T-helper 2 cell (primary cell): ENCODE results near the gene TSC22D4.
"Not testable (repeated sequence)": the region's sequence is repeated elsewhere in the genome, so short reads cannot be mapped to it uniquely, and the experiment has no call there.

ENCODE experiments used
- DNase-seq, 5 experiments: peaks; one replicate each; pipeline versions ENCODE4 v3.0.0 to v3.0.0-alpha.2; 2012 to 2022

TSC22D4 gene

DNA sequence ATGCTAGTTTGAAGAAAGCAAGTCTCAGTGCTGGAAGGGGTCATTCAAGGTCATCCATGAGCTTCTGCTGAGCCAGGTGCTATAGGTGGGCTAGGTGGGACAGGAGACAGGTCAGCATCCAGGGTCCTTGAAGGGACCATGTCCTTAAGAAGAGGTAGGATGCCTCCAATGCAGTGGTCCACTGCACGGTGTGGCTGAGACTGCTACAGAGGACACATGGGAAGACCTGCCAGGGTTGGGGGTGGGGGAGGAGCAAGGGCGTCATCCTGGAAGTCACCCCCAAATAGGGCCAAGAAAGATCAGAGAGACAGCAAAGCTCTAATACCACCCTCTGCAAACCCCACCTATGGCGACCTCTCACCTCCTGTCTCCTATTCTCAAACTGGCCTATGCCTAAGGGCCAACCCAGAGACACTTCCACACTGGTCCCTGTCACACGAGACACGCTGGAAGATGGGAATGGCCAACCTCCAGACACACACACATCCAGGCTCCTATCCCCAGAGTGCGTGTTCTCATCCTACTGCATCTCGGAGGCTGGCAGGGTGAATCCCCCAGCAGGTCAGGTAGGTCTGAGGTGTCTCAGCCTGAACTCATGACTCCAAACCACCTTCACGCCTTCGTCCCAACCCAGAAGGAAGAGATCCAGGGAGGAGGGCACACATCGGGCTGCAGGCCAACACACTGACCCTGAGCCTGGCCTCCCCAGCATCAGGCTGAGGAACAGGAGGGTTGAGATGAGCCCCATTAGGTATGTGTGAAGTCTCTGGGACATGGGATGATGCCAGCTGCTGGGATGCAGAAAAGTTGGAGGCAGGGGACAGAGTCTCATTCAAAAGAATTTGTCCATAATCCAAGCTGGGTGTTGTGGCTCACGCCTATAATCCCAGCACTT lies 37.1 kb downstream of the TSC22D4 start:
- no peak for DNase-seq

DNA sequence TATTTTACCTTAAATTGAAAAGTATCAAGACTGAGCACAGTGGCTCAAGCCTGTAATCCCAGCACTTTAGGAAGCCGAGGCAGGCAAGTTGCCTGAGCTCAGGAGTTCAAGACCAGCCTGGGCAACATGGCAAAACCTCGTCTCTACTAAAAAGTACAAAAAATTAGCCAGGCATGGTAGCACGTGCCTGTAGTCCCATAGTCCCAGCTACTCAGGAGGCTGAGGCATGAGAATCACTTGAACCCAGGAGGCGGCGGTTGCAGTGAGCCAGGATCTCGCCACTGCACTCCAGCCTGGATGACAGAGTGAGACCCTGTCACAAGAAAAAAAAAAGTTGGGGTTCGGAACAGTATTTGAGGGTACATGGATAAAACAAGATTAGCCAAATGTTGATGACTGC lies 39.8 kb downstream of the TSC22D4 start:
- not testable (repeated sequence) for DNase-seq

DNA sequence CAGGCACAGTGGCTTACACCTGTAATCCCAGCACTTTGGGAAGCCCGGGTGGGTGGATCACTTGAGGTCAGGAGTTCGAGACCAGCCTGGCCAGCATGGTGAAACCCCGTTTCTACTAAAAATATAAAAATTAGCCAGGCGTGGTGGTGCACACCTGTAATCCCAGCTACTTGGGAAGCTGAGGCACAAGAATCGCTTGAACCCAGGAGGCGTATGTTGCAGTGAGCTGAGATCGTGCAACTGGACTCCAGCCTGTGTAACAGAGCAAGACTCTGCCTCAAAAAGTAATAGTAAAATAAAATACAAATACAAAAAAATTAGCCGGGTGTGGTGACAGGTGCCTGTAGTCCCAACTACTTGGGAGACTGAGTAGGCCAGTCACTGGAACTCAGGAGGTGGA lies 40.3 kb downstream of the TSC22D4 start:
- DNase-seq: not testable (repeated sequence)

DNA sequence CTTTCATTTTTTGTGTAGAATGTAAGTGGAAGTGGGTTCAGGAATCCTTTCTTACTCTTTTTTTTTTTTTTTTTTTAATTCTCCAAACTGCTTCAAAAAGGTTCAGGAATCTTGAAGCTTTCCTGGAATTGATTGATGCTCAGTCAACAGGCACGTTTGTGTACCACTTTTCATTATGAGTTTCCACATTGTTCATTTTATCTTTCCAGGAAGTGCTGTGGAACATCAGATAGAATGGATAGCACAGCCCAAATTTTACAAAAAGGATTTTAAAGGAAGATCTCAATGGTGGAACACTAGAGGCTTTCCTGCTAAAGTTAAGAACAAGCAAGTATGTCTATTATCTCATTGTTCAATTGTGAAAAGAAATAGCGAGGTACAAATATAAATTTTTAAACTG lies 40.8 kb downstream of the TSC22D4 start:
- no peak for DNase-seq

DNA sequence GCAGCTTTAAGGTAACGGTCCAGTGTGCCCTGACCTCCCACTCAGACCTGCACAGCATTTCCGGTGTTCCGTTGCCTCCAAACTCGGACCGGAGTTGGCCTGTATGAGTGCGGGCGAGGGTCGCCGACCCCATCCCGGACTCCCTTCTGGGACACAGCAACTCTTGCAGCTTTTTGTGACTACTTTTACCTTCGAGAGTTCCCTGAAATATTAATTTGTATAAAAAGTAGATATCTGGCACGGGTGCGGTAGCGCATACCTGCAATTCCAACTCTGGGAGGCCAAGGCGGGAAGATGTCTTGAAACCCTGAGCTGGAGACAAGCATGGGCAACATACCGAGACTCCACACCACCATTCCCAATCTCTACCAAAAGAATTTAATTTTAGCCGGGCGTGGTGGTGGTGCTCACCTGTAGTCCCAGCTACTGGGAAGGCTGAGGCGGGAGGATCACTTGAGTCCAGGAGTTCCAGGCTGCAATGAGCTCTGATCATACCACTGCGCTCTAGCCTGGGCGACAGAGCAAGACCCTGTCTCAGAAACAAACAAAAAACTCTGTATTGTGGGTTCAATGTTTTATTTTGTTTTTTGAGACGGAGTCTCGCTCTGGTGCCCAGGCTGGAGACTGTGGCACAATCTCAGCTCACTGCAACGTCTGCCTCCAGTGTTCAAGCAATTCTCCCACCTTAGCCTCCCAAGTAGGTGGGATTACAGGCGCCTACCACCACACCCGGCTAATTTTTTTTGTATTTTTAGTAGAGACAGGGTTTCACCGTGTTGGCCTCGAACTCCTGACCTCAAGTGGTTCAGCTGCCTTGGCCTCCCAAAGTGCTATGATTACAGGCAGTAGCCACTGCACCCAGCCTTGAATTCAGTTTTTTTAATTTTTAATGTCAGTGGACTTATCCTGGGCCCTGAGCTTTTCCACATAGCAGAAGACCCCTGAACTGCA lies 41.6 kb downstream of the TSC22D4 start:
- DNase-seq: no peak

DNA sequence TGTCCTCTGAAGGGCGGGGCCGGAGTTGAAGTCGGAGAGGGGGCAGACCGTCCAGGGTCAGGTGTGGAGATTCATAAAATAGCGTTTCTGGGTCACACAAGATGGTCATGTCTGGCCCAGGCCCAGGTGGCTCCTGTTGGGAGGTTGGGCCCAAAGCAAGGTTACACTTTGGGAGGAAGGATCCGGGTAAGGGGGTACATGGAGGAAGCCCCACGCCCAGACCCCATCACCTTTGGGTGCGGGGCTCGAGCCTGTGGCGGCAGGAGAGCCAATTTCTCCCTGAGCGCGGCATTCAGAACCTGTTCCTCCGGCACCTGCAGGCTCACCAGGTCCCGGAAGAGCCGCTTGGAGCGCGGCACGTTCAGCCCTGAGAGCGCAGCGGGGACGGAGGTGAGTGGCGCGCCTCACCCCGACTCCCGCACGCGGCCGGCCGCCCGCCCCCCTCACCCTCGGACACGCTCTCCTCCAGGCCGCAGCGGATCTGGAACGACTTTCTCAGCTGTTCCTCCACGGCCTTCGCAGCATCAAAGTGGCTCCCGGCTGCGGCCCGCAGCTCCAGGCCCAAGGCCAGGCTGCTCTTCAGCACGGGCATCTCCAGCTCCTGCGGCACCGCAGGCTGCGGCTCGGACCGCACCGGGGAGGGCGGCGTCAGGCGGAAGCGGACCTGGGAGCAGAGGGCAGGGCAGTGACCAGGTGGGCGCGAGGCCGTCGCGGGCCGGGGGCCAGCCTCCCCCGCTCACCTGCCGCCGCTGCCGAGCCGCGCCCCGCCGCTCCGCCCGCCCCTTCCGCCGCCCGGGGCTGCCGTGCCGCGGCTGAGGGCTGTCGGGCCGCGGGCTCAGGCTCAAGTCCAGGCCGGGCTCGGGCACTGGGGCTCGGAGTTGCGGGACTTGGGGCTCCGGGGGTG lies 43.4 kb downstream of the TSC22D4 start:
- DNase-seq: peak in 3 of 5 experiments; percentile 20 to 73 (median 36)

DNA sequence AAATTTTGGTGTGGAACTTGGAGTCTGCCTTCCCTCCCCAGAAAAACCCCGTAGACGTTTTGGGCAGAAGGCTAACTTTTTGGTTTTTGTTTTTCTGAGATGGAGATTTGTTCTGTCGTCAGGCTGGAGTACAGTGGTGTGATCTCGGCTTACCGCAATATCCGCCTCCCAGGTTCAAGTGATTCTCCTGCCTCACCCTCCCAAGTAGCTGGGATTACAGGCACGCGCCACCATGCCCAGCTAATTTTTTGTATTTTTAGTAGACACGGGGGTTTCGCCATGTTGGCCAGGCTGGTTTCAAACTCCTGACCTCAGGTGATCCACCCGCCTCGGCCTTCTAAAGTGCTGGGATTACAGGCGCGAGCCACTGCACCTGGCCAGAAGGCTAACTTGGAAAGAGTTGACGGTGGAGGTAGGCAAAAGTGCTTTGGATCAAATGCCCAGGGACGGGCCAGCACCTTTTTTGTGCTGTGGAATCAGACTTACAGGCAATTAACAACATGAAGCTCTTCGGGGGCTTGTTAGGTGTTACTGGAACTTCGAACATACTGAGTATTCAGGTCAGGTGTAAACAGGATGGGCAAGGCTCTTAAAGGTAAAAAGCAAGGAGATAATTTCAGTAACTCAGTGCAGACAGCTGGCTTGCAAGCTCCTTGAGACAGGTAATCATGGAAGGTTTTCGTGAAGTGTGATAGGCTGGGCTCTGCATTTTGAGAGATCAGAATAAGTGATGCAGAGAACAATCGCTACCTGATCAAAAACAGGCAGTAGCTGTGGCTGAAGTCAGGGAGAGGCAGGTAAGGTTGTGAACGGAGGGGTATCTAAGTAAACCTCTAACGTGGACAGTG lies 44.5 kb downstream of the TSC22D4 start:
- no peak for DNase-seq

DNA sequence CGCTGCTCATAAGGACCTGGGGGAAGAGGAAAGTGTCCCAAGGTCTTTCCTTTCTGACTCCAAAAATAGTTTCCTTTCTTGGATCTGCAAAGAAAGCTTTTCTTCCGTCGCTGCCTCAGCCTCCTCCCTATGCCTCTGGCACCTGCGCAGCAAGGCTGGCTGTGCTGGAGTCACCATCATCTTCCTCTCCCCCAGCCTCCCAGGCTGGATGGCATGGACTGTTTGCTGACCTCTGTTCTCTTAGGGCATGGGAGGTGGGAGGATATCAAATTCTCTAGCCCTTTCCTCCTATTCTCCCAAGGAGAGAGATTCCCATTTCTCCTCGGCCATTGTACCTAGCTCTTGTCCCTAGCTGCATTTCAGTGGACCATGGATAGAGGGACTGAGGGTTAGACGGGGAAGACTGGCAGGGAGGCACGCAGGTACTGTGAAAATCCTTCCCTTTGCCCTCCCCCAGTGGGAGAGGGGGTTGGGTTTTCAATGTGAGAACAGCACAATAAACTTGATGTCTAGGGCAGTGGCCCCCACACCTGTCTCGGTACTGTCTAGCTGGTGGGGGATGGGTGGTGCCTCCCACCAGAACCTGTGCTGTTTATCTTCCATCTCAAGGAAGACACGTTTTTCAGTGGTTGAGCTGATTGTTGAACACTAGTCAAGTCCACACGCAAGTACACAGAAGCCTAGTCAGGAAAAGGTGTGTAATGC lies 45.3 kb downstream of the TSC22D4 start:
- DNase-seq: peak in 1 of 5 experiments; percentile 45

DNA sequence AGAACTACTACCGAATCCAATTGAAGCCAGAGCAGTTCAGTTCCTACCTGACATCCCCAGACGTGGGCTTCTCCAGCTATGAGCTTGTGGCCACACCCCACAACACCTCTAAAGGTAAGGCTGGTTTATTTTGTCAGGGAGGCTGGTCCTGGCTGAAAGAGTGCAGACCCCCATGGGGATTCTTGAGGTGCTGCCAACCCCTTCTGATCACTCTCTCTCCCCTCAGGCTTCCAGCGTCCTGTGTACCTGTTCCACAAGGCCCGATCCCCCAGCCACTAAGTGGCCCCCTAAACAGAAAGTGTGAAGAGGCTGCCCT lies 45.8 kb downstream of the TSC22D4 start:
- DNase-seq: no peak

DNA sequence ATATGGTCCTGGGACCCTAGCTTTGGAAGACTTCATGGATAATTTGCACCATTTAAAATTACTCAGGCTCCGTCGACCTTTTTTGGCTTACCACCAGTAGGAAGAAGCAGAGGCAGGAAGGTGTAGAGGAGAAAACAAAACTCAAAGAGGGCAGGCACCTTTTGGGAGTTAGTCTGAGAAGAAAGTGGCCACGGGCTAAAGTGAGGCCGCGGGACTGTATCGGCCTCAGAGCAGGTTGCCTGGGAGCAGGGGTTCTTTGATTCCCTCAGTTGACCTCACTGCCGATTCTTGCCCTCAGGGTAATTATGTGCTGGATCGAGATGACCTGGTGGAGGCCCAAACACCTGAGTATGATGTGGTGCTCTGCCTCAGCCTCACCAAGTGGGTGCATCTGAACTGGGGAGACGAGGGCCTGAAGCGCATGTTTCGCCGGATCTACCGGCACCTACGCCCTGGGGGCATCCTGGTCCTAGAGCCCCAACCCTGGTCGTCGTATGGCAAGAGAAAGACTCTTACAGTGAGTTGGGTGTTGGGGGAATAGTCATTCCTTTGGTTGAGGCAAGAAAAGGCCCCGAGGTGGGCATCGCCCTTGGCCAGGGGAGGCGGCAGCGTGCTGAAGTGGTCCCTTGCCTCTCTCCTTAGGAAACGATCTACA lies 46.3 kb downstream of the TSC22D4 start:
- DNase-seq: no peak

DNA sequence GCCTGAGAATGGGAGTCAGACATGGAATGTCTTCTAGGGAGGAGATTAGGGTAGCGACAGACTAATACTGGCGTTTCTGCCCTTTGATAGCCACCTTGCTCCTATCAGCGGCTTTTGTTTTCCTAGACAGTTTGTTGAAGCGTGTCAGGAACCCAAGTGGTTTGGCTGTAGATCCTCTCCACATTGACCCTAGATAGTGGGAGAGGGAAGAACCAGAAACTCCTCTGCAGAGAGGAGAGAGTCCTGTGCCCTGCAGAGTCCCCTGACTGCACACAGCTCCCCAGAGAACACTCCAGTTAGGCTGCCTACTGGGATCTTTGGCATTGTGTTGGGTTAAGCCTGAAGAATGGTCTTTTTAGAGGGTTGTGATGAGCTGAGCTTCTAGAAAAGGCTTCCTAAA lies 47.0 kb downstream of the TSC22D4 start:
- DNase-seq: no peak

DNA sequence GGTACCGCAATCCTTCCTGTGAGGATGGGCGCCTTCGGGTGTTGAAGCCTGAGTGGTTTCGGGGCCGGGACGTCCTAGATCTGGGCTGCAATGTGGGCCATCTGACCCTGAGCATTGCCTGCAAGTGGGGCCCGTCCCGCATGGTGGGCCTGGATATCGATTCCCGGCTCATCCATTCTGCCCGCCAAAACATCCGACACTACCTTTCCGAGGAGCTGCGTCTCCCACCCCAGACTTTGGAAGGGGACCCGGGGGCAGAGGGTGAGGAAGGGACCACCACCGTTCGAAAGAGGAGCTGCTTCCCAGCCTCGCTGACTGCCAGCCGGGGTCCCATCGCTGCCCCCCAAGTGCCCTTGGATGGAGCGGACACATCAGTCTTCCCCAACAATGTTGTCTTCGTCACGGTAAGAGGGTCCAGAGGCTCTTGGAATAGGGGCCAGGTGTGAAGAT lies 47.7 kb downstream of the TSC22D4 start:
- DNase-seq: no peak

DNA sequence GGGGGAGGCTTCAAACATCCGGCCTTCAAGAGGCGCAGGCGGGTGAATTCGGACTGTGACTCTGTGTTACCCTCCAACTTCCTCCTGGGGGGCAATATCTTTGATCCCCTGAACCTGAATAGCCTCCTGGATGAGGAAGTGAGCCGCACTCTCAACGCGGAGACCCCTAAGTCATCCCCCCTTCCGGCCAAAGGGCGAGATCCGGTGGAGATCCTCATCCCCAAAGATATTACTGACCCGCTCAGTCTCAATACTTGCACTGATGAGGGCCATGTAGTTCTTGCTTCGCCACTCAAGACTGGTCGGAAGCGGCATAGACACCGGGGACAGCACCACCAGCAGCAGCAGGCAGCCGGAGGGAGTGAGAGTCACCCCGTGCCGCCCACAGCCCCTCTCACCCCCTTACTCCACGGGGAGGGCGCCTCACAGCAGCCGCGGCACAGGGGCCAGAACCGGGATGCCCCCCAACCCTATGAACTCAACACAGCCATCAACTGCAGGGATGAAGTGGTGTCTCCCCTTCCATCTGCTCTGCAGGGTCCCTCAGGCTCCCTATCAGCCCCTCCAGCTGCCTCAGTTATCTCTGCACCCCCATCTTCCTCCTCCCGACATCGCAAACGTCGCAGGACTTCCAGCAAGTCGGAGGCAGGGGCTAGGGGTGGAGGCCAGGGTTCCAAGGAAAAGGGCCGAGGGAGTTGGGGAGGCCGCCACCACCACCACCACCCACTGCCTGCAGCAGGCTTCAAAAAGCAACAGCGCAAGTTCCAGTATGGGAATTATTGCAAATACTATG lies 48.3 kb downstream of the TSC22D4 start:
- DNase-seq: peak in 3 of 5 experiments; percentile 35 to 71 (median 37)

DNA sequence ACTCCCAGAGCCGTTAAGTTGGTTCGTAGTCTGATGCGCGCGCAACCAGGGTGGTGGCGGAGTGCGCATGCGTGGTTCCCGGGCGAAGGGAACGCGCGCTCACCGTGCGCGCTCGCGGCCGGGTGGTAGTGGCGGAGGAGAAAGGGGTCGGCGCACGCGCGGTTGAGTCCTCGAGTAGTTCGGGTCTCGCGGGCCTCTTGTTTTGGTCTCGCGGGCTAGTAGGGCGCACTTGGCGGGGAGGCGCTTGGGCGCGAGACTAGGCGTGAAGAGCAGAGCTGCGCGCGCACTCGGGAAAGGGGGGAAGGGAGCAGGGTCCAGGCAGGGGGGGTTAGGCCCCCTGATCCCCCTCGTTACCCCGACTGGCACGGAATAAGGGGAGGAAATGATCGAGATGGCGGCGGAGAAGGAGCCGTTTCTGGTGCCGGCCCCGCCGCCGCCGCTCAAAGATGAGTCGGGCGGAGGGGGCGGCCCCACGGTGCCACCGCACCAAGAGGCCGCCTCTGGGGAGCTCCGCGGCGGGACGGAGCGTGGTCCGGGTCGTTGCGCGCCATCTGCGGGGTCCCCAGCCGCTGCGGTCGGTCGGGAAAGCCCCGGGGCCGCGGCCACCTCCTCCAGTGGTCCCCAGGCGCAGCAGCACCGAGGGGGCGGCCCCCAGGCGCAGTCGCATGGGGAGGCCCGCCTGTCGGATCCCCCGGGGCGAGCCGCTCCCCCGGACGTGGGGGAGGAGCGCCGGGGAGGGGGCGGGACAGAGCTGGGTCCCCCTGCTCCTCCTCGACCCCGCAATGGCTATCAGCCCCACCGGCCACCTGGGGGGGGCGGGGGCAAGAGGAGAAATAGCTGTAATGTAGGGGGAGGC lies 49.1 kb downstream of the TSC22D4 start, which contains the start of gene MEPCE:
MEPCE (plus strand) TSS at position 195 of the 856 bp plus-strand sequence; CDS start at position 383, 188 bp downstream.
- peak; percentile 92 to 97 (median 94) for DNase-seq

DNA sequence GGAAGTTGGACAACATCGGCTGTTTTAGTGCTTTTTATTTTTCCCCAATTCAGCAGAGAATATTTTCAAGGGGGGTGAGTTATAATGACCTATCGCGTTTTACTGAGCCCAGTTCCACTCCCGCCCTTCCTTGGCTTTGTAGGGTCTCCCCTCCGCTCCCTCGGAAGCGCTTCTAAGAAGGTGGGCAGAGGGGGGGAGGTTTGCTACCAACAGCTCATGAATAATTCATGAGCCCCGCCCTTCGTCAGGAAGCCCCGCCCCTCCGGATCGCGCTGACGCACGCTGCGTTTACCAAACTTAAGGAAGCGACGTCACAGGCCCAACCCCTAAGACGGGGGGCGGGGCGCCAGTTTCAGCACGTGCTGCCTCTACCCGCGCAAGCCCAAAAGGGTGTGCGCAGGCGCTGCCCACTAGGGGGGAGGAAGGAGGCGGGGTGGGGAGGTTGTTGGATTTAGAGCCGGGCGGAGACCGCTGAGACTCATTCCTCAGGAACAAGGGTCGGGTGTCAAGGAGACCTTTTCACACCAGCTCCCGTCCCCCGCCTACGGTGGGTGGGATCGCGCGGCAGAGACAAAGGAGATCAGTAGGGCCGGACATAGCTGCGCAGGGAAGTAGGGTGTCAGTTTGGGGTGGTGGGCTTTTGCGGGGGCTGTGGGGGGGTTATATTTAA lies 49.9 kb downstream of the TSC22D4 start:
- peak; percentile 99 to 100 (median 100) for DNase-seq

DNA sequence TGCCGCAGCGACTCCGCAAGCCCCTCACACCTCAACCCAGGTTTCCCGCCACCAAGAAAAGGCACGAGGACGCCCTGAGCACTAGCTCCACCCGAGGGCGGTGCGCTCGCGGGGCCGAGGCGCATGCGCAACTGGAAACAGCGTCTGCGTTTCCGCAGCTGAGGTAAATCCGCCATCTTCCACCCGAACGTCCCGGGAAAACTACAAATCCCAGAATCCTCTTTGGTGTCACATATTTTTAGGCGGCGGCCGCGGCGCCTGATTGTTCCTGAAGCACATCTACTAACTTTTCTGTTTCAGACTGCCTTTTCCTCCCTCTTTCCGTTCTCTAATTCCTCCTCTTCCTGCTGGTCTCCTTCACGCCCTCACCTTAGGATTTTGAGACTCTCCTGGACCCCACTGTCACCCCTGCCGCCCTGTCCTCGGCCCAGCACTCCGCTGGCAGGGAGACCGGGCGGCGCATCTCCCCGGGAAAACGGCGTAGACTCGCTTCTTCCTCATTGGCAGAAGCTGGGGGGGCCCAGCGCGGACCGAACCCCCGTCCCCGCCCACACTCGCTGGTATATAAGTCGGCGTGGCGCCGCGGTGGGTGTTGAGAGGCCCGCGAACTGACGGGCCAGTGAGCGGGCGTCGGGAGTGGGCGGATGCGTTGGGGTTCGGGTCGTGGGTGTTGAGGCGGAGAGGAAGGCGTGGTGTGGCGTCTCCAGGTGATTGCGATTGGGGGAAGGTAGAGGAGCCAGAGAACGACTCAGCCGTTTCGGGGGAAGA lies 50.6 kb downstream of the TSC22D4 start, which contains the start of gene ZCWPW1:
ZCWPW1 (minus strand) TSS at position 505 of the 768 bp plus-strand sequence. CDS start 8,054 bp downstream, outside the sequence.
- peak; percentile 89 to 98 (median 95) for DNase-seq
